Measurements from ENCODE around the gene GGCX. TPM values are rescaled to one million over a fixed set of nuclear protein-coding genes. Genes with fewer than 3 reads are reported as not detected.

Gene GGCX
- polyA plus RNA-seq, 4 donors = 9.2 to 24.8 (median 16.5) TPM

- H3K9me3 ChIP-seq (ENCODE audit: control insufficient read depth in 2 of 2, insufficient read depth in 1 of 2, low read depth in 1 of 2, low read length in 1 of 2) = peaks cover 0 to 8% of the 10 kb centered on the region in 2 donors
- peaks cover 4 to 34% (median 4%) of the 10 kb centered on the region in 3 donors for H3K4me1 ChIP-seq (ENCODE audit: control insufficient read depth in 3 of 3, insufficient read depth in 2 of 3, low read depth in 1 of 3, low read length in 2 of 3)
Observed at GRCh38 chr2:85502720-85503119, 58.6 kb downstream of the GGCX start.

GRCh38 chr2:85501248-85501647, 60.0 kb downstream of the GGCX start:
- WGBS, 3 donors = 57 to 66% (median 60%) methylated on average over 3 of the region's 3 CpGs
- peaks cover 0 to 8% of the 10 kb centered on the region in 2 donors for H3K9me3 ChIP-seq (ENCODE audit: control insufficient read depth in 2 of 2, insufficient read depth in 1 of 2, low read depth in 1 of 2, low read length in 1 of 2)
- H3K27ac ChIP-seq (ENCODE audit: low read depth in 1 of 3, low read length in 2 of 3) = peak overlapping the region in 1 of 3 donors; percentile 1
- H3K36me3 ChIP-seq (ENCODE audit: control insufficient read depth in 3 of 3, insufficient read depth in 2 of 3, low read depth in 1 of 3, low read length in 3 of 3) = no peaks in the 10 kb centered on the region
- DNase-seq (peak; percentile 21 to 47), FAIRE-seq (no peak)
- H3K4me1 ChIP-seq (ENCODE audit: control insufficient read depth in 3 of 3, insufficient read depth in 2 of 3, low read depth in 1 of 3, low read length in 2 of 3) = peaks cover 4 to 43% (median 4%) of the 10 kb centered on the region in 3 donors
- H3K4me3 ChIP-seq (ENCODE audit: low read depth in 1 of 3, low read length in 3 of 3) = no peak overlapping the region
- no peaks in the 10 kb centered on the region for H3K27me3 ChIP-seq (ENCODE audit: control insufficient read depth in 3 of 3, insufficient read depth in 3 of 3, low read length in 3 of 3)

More at GRCh38 chr2:85502720-85503119, 58.6 kb downstream of the GGCX start:
- H3K27me3 ChIP-seq (ENCODE audit: control insufficient read depth in 3 of 3, insufficient read depth in 3 of 3, low read length in 3 of 3) = no peaks in the 10 kb centered on the region
- peaks cover 0 to 2% (median 0%) of the 10 kb centered on the region in 3 donors for H3K36me3 ChIP-seq (ENCODE audit: control insufficient read depth in 3 of 3, insufficient read depth in 2 of 3, low read depth in 1 of 3, low read length in 3 of 3)
- H3K27ac ChIP-seq (ENCODE audit: low read depth in 1 of 3, low read length in 2 of 3) = peak overlapping the region; percentile 66 to 95 (median 89)
- FAIRE-seq (no peak), DNase-seq (no peak)
- no peak overlapping the region for H3K4me3 ChIP-seq (ENCODE audit: low read depth in 1 of 3, low read length in 3 of 3)
- 39 to 57% (median 43%) methylated on average over 3 of the region's 3 CpGs for WGBS, 3 donors

- 82 to 86% (median 85%) methylated on average over 4 of the region's 4 CpGs for WGBS, 3 donors
- FAIRE-seq (no peak), DNase-seq (no peak)
Observed at GRCh38 chr2:85497944-85498630, 63.2 kb downstream of the GGCX start.

GRCh38 chr2:85496436-85496835, 64.9 kb downstream of the GGCX start:
- Histone ChIP-seq H3K4me3 (ENCODE audit: low read depth in 1 of 3, low read length in 3 of 3) (no peak overlapping the region), H3K27me3 (ENCODE audit: control insufficient read depth in 3 of 3, insufficient read depth in 3 of 3, low read length in 3 of 3) (no peaks in the 10 kb centered on the region), H3K36me3 (ENCODE audit: control insufficient read depth in 3 of 3, insufficient read depth in 2 of 3, low read depth in 1 of 3, low read length in 3 of 3) (no peaks in the 10 kb centered on the region), H3K4me1 (ENCODE audit: control insufficient read depth in 3 of 3, insufficient read depth in 2 of 3, low read depth in 1 of 3, low read length in 2 of 3) (peaks cover 0 to 17% (median 0%) of the 10 kb centered on the region in 3 donors), H3K27ac (ENCODE audit: low read depth in 1 of 3, low read length in 2 of 3) (peak overlapping the region in 1 of 3 donors; percentile 70), H3K9me3 (ENCODE audit: control insufficient read depth in 2 of 2, insufficient read depth in 1 of 2, low read depth in 1 of 2, low read length in 1 of 2) (peaks cover 0 to 5% of the 10 kb centered on the region in 2 donors)
- WGBS, 3 donors = 97 to 100% (median 98%) methylated on average over 1 of the region's 1 CpG
- FAIRE-seq (no peak), DNase-seq (peak in 1 of 2 donors; percentile 61)

More at GRCh38 chr2:85497944-85498630, 63.2 kb downstream of the GGCX start:
- peaks cover 0 to 28% (median 0%) of the 10 kb centered on the region in 3 donors for H3K4me1 ChIP-seq (ENCODE audit: control insufficient read depth in 3 of 3, insufficient read depth in 2 of 3, low read depth in 1 of 3, low read length in 2 of 3)
- no peak overlapping the region for H3K27ac ChIP-seq (ENCODE audit: low read depth in 1 of 3, low read length in 2 of 3)
- no peak overlapping the region for H3K4me3 ChIP-seq (ENCODE audit: low read depth in 1 of 3, low read length in 3 of 3)
- no peaks in the 10 kb centered on the region for H3K27me3 ChIP-seq (ENCODE audit: control insufficient read depth in 3 of 3, insufficient read depth in 3 of 3, low read length in 3 of 3)
- peaks cover 0 to 8% of the 10 kb centered on the region in 2 donors for H3K9me3 ChIP-seq (ENCODE audit: control insufficient read depth in 2 of 2, insufficient read depth in 1 of 2, low read depth in 1 of 2, low read length in 1 of 2)
- no peaks in the 10 kb centered on the region for H3K36me3 ChIP-seq (ENCODE audit: control insufficient read depth in 3 of 3, insufficient read depth in 2 of 3, low read depth in 1 of 3, low read length in 3 of 3)

Other genes with a start within 250 kb of the GGCX start
- 100 to 1,000 TPM in 1 of 4 donors, 10 to 100 TPM in 3; 18.6 to 160 (median 43.2) TPM for gene TGOLN2, start 233.5 kb downstream of the GGCX start, polyA plus RNA-seq
- gene RETSAT, start 207.0 kb downstream of the GGCX start, polyA plus RNA-seq = 100 to 1,000 TPM in 2 of 4 donors, 10 to 100 TPM in 2; 66.9 to 147 (median 120) TPM
- 10 to 100 TPM; 16.1 to 36.9 (median 22.5) TPM for gene ELMOD3, start 206.7 kb downstream of the GGCX start, polyA plus RNA-seq
- 100 to 1,000 TPM in 1 of 4 donors, 10 to 100 TPM in 3; 35.8 to 130 (median 62.4) TPM for gene CAPG, start 151.1 kb downstream of the GGCX start, polyA plus RNA-seq
- 100 to 1,000 TPM in 1 of 4 donors, 10 to 100 TPM in 2, 1 to 10 TPM in 1; 2.8 to 122 (median 23.8) TPM for gene SH2D6, start 142.8 kb downstream of the GGCX start, polyA plus RNA-seq
- 100 to 1,000 TPM in 1 of 4 donors, 10 to 100 TPM in 3; 81.2 to 273 (median 96.6) TPM for gene MAT2A, start 22.3 kb downstream of the GGCX start, polyA plus RNA-seq
- 1,000 to 10,000 TPM in 1 of 4 donors, 100 to 1,000 TPM in 3; 183 to 1,108 (median 619) TPM for gene VAMP8, start 16.1 kb upstream of the GGCX start, polyA plus RNA-seq
- gene VAMP5, start 22.9 kb upstream of the GGCX start, polyA plus RNA-seq = 100 to 1,000 TPM in 1 of 4 donors, 10 to 100 TPM in 3; 12.8 to 110 (median 86.4) TPM
- gene RNF181, start 34.3 kb upstream of the GGCX start, polyA plus RNA-seq = 100 to 1,000 TPM; 131 to 234 (median 180) TPM
- 10 to 100 TPM; 12.5 to 40.0 (median 31.0) TPM for gene TMEM150A, start 41.2 kb upstream of the GGCX start, polyA plus RNA-seq
- gene C2orf68, start 50.6 kb upstream of the GGCX start, polyA plus RNA-seq = 10 to 100 TPM; 16.2 to 44.8 (median 25.3) TPM
- 10 to 100 TPM; 24.6 to 41.3 (median 36.2) TPM for gene USP39, start 54.7 kb upstream of the GGCX start, polyA plus RNA-seq
- gene SFTPB, start 106.7 kb upstream of the GGCX start, polyA plus RNA-seq = 10 to 100 TPM in 2 of 4 donors, under 1 TPM in 2; 0.01 to 34.9 (median 6.0) TPM
- gene GNLY, start 132.9 kb upstream of the GGCX start, polyA plus RNA-seq = 1 to 10 TPM in 3 of 4 donors, not detected in 1; 1.4 to 2.1 (median 1.4) TPM
- gene ATOH8, start 192.5 kb upstream of the GGCX start, polyA plus RNA-seq = 10 to 100 TPM in 1 of 4 donors, 1 to 10 TPM in 3; 1.6 to 18.4 (median 3.7) TPM

Measured in small intestine (tissue), 7 donors.